ENCODE data around the gene MCM8.

MCM8 gene

DNA sequence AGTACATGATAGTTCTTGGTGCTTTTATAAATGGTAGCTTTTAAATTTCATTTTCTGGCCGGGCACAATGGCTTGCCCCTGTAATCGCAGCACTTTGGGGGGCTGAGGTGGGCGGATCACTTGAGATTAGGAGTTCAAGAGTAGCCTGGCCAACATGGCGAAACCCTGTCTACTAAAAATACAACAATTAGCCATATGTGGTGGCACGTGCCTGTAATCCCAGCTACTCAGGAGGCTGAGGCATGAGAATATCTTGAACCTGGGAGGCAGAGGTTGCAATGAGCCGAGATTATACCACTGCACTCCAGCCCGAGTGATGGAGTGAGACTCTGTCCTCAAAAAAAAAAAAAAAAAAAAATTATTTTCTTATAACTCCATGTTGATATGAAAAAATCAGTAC lies 67.4 kb downstream of the MCM8 start:
- DNase-seq (ENCODE audit: low read depth in 1 of 2, low spot score in 1 of 2) = no peak
- TF ChIP-seq, protein P1, sequence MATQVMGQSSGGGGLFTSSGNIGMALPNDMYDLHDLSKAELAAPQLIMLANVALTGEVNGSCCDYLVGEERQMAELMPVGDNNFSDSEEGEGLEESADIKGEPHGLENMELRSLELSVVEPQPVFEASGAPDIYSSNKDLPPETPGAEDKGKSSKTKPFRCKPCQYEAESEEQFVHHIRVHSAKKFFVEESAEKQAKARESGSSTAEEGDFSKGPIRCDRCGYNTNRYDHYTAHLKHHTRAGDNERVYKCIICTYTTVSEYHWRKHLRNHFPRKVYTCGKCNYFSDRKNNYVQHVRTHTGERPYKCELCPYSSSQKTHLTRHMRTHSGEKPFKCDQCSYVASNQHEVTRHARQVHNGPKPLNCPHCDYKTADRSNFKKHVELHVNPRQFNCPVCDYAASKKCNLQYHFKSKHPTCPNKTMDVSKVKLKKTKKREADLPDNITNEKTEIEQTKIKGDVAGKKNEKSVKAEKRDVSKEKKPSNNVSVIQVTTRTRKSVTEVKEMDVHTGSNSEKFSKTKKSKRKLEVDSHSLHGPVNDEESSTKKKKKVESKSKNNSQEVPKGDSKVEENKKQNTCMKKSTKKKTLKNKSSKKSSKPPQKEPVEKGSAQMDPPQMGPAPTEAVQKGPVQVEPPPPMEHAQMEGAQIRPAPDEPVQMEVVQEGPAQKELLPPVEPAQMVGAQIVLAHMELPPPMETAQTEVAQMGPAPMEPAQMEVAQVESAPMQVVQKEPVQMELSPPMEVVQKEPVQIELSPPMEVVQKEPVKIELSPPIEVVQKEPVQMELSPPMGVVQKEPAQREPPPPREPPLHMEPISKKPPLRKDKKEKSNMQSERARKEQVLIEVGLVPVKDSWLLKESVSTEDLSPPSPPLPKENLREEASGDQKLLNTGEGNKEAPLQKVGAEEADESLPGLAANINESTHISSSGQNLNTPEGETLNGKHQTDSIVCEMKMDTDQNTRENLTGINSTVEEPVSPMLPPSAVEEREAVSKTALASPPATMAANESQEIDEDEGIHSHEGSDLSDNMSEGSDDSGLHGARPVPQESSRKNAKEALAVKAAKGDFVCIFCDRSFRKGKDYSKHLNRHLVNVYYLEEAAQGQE (IDR thresholded peaks at IDR 0.05; ENCODE audit: insufficient replicate concordance, low read depth) = no peak
- TF ChIP-seq SPI1 (IDR thresholded peaks at IDR 0.05; ENCODE audit: borderline replicate concordance, low read depth) = no peak
- TF ChIP-seq GABPA (IDR thresholded peaks at IDR 0.05; ENCODE audit: low read depth) = no peak
- TF ChIP-seq, protein P2, sequence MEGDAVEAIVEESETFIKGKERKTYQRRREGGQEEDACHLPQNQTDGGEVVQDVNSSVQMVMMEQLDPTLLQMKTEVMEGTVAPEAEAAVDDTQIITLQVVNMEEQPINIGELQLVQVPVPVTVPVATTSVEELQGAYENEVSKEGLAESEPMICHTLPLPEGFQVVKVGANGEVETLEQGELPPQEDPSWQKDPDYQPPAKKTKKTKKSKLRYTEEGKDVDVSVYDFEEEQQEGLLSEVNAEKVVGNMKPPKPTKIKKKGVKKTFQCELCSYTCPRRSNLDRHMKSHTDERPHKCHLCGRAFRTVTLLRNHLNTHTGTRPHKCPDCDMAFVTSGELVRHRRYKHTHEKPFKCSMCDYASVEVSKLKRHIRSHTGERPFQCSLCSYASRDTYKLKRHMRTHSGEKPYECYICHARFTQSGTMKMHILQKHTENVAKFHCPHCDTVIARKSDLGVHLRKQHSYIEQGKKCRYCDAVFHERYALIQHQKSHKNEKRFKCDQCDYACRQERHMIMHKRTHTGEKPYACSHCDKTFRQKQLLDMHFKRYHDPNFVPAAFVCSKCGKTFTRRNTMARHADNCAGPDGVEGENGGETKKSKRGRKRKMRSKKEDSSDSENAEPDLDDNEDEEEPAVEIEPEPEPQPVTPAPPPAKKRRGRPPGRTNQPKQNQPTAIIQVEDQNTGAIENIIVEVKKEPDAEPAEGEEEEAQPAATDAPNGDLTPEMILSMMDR (IDR thresholded peaks at IDR 0.05; ENCODE audit: insufficient read depth, low read length) = no peak
- TF ChIP-seq POLR2AphosphoS5 (IDR thresholded peaks at IDR 0.05; ENCODE audit: low read depth) = no peak
- Histone ChIP-seq H3K4me3 (replicated peaks; ENCODE audit: insufficient read depth, low read length) (no peak overlapping the region), H3K27ac (replicated peaks) (no peak overlapping the region), H3K27me3 (ENCODE audit: insufficient read depth, poor library complexity, severe bottlenecking) (no peaks in the 10 kb centered on the region)

DNA sequence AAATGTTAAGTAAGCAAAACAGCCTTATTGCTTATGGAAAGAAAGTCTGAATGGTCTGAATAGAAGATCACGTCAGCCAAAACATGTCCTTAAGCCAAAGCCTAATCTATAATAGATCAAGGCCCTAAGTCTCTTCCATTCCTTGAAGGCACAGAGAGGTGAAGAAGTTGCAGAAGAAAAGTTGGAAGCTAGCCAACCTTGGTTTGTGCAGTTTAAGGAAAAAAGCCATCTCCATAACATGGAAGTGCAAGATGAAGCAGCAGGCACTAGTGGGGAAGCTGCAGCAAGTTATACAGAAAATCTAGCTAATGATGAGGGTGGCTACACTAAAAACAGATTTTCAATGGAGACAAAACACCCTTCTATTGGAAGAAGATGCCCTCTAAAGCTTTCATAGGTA lies 74.3 kb downstream of the MCM8 start:
- H3K4me3 ChIP-seq (replicated peaks; ENCODE audit: insufficient read depth, low read length) = no peak overlapping the region
- TF ChIP-seq SPI1 (IDR thresholded peaks at IDR 0.05; ENCODE audit: borderline replicate concordance, low read depth) (no peak), GABPA (IDR thresholded peaks at IDR 0.05; ENCODE audit: low read depth) (no peak), POLR2AphosphoS5 (IDR thresholded peaks at IDR 0.05; ENCODE audit: low read depth) (no peak)
- TF ChIP-seq, protein P1 (IDR thresholded peaks at IDR 0.05; ENCODE audit: insufficient replicate concordance, low read depth) = no peak
- TF ChIP-seq, protein P2 (IDR thresholded peaks at IDR 0.05; ENCODE audit: insufficient read depth, low read length) = no peak
- no peak for DNase-seq (ENCODE audit: low read depth in 1 of 2, low spot score in 1 of 2)
- no peaks in the 10 kb centered on the region for H3K27me3 ChIP-seq (ENCODE audit: insufficient read depth, poor library complexity, severe bottlenecking)
- no peak overlapping the region for H3K27ac ChIP-seq (replicated peaks)

DNA sequence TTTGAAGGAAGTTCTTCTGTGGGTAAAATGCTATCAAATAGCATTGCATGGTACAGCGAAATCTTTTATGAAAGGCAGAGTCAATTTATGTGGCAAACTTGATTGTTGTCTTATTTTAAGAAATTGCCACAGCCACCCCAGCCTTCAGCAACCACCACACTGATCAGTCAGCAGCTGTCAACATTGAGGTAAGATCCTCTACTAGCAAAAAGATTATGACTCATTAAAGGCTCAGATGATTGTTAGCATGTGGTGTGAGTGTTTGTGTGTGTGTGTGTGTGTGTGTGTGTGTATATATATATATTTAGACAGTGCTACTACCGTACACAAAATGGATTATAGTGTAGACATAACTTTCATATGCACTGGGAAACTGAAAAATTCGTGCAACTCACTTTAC lies 75.6 kb downstream of the MCM8 start:
- Histone ChIP-seq H3K27me3 (ENCODE audit: insufficient read depth, poor library complexity, severe bottlenecking) (no peaks in the 10 kb centered on the region), H3K4me3 (replicated peaks; ENCODE audit: insufficient read depth, low read length) (no peak overlapping the region), H3K27ac (replicated peaks) (no peak overlapping the region)
- TF ChIP-seq SPI1 (IDR thresholded peaks at IDR 0.05; ENCODE audit: borderline replicate concordance, low read depth) (no peak), POLR2AphosphoS5 (IDR thresholded peaks at IDR 0.05; ENCODE audit: low read depth) (no peak), GABPA (IDR thresholded peaks at IDR 0.05; ENCODE audit: low read depth) (no peak)
- TF ChIP-seq, protein P1 (IDR thresholded peaks at IDR 0.05; ENCODE audit: insufficient replicate concordance, low read depth) = no peak
- TF ChIP-seq, protein P2 (IDR thresholded peaks at IDR 0.05; ENCODE audit: insufficient read depth, low read length) = no peak
- DNase-seq (ENCODE audit: low read depth in 1 of 2, low spot score in 1 of 2) = no peak

Data from HL-60 (cell line).